GM21786 (cell line): Measurements from ENCODE around the gene NKX2-3.

Source experiments
- ATAC-seq: cut with Tn5 transposase; IDR thresholded peaks from one replicate; pipeline ENCODE4 v1.9.1; 2021; ENCODE audit not compliant: unreplicated experiment

NKX2-3 gene

GRCh38 chr10:99526861-99527504 lies 5.8 kb upstream of the NKX2-3 start:
- no peak for ATAC-seq

DNA sequence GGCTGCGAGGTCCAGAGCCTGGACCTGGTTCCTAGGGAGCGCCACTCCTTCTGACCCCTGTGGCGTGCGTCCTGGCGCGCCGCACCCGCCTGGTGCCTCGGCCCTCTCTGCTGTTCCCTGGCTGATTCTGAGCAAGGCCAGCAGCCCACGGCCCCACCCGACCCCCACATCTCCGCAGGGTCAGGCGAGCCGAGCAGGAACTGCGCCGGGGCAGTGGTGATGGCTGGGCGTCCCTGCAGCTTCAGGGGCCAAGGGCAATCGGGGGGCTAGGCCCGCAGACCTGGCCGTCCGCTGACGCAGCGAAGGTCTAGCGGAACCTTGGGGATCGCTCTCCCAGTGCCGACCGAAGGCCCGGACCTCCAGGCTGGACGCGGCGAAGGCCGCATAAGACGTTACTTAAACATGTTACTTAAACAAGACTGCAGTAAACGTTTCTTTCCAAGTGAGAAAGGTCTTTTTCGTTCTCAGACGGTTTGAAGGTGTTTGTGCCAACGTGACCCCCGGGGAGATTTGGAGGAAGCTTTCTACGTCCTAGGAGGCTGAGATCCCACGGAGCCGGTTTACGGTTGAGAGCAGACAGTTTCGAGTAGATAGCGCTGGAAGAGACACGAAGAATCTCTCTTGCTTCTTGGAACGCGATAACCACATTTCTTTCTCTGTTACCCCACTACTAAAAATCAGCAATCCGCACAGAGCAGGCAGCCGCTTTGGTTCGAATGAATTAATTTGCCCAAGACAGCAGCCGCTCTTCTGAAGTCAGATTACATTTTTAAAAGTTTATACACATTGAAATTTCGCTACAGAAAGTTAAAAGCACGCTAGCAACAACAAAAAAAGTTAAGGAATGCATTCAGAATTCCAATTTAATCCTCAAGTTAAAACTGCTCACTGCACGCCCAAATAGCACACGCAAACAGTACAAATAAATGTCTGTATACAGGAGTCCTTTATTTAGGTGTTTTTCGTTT lies 4.9 kb upstream of the NKX2-3 start:
- no peak for ATAC-seq

DNA sequence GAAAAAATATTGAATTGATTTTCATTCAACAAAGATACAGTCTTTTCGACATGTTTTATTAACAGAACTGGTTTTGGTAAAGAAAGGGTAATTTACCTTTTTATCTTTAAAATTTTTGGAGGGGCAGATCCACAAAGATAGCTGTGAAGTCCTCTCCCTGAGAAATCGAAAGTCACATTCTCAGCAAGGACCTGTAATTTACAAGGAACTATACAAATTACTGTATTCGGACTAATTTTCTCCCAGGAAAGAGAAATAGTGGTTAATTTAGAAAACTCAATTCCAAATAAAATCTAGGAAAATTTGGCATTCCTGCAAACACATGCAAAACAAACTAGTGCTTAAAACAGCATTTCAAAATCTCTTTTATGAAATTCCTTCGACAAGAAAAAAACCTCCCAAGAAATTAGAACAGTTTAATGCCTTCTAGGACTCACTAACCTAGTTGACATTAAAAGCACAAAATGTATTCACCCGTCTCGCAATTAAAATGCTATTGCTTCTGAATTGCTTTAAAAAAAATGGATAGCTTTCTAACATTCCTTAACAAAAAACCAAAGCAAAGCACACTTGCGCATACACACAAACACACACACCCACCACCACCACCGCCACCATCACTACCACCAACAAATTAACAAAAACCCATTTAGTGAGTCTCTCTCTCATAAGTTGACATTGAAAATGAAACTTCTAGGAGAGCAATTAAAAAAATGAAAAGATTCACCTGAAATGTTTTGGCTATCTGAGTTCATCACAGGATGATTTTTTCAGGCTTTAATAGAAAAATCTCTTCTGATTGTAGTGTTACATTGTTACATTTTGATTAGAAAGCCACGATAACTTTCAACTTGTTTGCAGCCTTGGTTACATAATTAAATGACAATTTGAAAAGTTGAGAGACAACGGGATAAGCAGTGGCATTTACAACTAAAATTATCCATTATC lies 4.0 kb upstream of the NKX2-3 start:
- no peak for ATAC-seq

DNA sequence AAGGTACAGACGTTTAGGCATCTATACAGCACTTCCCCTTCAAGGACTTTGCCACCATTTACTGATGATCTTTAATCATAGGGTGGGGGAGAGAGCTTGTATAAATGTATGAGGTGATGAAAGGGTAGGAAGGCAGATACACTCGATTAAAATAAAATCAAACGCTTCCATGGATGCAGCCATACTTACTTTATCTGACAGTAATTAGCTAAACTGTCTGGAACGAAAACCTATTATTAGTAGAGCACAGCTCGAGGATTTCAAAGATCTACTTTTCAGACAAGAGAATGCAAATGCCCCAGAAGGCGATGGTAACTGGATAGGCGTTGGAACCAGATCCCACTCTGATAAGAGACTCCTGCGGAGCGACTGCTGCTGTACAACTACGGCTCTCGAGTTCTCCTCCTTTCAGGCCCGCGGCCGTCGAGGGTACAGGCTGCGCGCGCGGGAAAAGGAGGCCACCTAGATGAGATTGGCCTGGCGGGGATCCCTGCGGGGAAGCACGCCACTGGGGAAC lies 3.1 kb upstream of the NKX2-3 start:
- ATAC-seq: no peak

- no peak for ATAC-seq
Observed at GRCh38 chr10:99530108-99531025, 2.4 kb upstream of the NKX2-3 start.

- ATAC-seq: no peak
Observed at GRCh38 chr10:99531026-99531695, 1.6 kb upstream of the NKX2-3 start.

DNA sequence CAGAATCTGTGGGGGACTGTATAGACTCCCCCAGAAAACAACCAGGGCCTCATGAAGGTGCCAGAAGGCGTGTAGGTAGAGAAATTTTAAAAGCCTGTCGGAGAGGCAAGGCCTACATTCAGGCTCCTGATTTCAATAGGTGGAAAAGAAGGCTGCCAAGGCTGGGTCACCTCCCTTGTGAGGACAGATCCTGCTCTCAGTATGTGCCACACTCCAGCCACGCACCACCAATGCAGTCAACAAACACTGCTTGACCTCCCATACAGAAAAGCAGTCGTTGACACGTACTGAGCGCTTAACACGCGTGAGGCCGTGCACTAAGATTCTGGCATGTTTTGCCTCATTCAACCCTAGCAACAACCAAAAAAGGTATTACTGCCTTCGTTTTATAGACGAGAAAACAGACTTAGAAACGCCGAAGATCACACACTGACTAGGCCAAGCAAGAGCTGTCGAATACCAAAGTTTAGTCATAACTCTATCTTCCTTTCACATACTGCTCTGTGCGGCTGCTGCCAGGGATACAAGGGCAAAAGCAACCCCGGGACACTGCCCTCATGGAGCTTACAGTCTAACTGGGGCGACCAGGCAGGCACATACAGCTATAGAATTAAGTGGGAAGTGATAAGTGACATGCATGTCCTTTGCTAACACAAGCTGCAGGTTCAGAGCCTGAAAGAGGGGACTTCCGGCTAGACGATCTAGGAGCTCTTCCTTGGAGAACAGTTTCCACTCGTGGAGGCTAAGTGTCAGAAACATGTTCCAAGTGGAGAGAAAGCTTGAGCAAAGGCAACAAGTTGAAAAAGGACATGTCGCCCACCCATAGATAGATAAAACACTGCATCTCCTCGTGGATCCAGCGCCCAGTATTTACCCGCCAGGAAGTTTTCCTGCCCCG lies 797 bp upstream of the NKX2-3 start:
- no peak for ATAC-seq

GRCh38 chr10:99533496-99534449 lies 1.0 kb downstream of the NKX2-3 start:
- no peak for ATAC-seq

DNA sequence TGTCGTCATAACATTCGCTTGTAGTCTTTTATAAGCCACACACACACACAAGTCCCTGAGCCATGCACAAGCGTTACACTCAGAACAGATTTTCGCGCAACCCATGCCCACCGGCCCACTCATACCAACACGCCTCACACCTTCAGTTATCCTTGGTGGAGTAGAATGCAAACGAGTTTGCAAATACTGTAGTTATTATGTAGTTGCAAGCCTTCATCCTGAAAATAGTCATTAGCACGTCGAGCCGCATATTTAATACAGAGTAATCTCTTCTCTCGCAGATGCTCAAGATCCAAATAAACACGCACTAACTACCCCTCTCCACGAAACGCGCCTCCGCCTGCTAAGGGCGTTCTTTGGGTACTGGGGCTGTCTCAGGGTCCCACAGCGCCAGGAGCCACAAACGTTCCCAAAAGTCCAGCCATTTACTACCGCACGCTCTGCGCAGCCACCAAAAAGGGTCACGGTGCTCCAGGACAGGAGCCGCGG lies 1.8 kb downstream of the NKX2-3 start:
- no peak for ATAC-seq

DNA sequence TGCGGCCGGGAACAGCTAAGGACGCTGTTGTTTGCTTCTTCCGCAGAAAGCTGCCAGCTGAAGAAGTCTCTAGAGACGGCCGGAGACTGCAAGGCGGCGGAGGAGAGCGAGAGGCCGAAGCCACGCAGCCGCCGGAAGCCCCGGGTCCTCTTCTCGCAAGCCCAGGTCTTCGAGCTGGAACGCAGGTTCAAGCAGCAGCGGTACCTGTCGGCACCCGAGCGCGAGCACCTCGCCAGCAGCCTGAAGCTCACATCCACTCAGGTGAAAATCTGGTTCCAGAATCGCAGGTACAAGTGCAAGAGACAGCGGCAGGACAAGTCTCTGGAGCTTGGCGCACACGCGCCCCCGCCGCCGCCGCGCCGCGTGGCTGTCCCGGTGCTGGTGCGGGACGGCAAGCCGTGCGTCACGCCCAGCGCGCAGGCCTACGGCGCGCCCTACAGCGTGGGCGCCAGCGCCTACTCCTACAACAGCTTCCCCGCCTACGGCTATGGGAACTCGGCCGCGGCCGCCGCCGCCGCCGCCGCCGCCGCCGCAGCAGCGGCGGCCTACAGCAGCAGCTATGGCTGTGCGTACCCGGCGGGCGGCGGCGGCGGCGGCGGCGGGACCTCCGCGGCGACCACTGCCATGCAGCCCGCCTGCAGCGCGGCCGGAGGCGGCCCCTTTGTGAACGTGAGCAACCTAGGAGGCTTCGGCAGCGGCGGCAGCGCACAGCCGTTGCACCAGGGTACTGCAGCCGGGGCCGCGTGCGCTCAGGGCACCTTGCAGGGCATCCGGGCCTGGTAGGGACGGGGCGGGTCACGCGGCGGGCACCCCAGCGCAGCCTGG lies 2.4 kb downstream of the NKX2-3 start:
- ATAC-seq: no peak

DNA sequence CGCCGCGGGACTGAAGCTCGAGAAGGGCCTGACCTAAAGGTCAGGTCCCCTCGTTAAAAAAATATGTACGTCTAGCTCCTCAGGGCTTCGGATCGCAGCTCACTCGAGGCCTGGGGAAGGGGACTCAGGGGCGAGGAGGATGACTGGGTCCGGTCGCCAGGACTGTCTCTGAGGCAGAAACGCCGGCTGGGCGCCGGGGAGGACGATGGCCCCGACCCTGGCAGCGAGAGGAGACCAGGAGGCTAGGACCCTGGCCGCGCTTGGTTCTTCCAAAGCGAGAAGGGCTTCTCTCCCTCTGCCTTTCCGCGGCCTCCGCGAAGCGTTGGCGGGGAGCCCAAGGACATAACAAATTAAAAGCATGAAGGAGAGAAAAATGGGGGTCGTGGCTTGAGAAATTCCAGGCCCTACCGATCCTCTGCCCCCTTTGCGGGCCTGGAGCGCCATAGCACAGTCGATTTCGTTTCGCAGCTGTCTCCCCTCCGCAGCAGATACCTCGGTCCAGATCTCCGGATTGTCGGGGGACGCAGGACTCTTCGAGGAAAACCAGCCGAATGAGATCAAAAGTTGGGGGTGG lies 3.1 kb downstream of the NKX2-3 start:
- no peak for ATAC-seq

DNA sequence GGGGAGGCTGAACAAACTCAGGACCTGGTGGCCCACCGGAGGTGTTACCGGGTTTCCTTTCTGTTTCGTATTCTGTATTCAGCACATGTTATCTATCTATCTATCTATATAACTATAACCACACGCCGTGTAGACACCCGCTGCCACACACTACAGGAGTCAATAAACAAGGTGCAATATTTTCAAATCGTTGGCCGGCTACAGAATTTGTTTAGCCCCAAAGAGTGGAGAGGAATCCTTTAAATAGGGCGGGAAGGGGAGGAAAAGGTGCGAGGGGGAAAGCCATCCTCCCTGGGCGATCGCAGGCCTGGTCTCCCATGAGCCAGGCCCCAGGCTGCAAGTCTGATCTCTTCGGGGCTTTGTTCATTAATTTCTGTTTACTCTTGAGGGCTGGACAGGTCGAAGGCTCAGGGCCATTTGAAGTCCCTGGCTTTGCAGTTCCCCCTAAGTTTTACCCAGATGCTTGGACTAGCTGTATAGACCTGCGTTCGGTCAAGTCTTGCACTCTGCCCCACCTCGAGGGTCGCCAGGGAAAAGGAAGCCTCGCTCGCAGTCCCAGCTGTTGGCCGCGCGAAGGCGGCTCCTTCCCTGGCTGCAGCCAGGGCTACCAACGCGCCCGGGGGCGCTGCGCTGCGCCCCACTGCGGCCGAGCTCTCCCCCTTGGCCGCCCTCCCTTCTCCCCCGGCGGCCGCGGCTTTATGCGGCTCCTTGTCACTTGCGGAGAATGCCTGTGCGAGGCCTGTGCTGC lies 3.8 kb downstream of the NKX2-3 start:
- ATAC-seq: no peak

- ATAC-seq: no peak
Observed at GRCh38 chr10:99537086-99537988, 4.6 kb downstream of the NKX2-3 start.
